ENCODE data around the gene ANGPT4. TPM values are rescaled to one million over a fixed set of nuclear protein-coding genes. Genes with fewer than 3 reads are reported as not detected.

ANGPT4 gene
- total RNA-seq, 1 donor from 2014 or later = 0.06 TPM

GRCh38 chr20:925516-925915 is 9.4 kb upstream of the ANGPT4 start:
- Histone ChIP-seq H3K4me1 (no peaks in the 10 kb centered on the region), H4K20me1 (ENCODE audit: low read depth) (no peaks in the 10 kb centered on the region), H3K4me2 (no peak overlapping the region), H3K27me3 (no peaks in the 10 kb centered on the region), H3K4me3 (no peak overlapping the region), H3K9ac (no peak overlapping the region), H3K79me2 (ENCODE audit: low read depth) (no peaks in the 10 kb centered on the region), H3F3A (ENCODE audit: low read depth) (no peaks in the 10 kb centered on the region), H3K9me3 (ENCODE audit: low read depth) (peaks cover under 1% of the 10 kb centered on the region), H3K36me3 (no peaks in the 10 kb centered on the region), H2AFZ (replicated peaks) (no peak overlapping the region), H3K27ac (no peak overlapping the region)
- no peak for DNase-seq (ENCODE audit: low spot score)
- no peak overlapping the region for H3K4me3 Mint-ChIP-seq
- TF ChIP-seq CTCF (IDR thresholded peaks at IDR 0.05) (no peak), EZH2 (IDR thresholded peaks at IDR 0.05) (no peak), EZH2phosphoT487 (IDR thresholded peaks at IDR 0.05) (no peak)
- peaks cover 9% of the 10 kb centered on the region for H3K27me3 Mint-ChIP-seq (ENCODE audit: insufficient read depth, low read depth)
- no peaks in the 10 kb centered on the region for H3K36me3 Mint-ChIP-seq
- no peak overlapping the region for H3K27ac Mint-ChIP-seq
- H3K4me1 Mint-ChIP-seq = no peaks in the 10 kb centered on the region
- H3K9me3 Mint-ChIP-seq = peaks cover 2% of the 10 kb centered on the region

GRCh38 chr20:924639-925038 is 8.5 kb upstream of the ANGPT4 start:
- no peak for TF ChIP-seq CTCF (IDR thresholded peaks at IDR 0.05)
- no peak for TF ChIP-seq EZH2 (IDR thresholded peaks at IDR 0.05)
- TF ChIP-seq EZH2phosphoT487 (IDR thresholded peaks at IDR 0.05) = no peak

GRCh38 chr20:922781-923180 is 6.6 kb upstream of the ANGPT4 start:
- no peak overlapping the region for H3K27ac ChIP-seq
- H3K36me3 ChIP-seq = no peaks in the 10 kb centered on the region
- Mint-ChIP-seq H3K27ac (no peak overlapping the region), H3K4me3 (no peak overlapping the region), H3K27me3 (ENCODE audit: insufficient read depth, low read depth) (peaks cover 9% of the 10 kb centered on the region), H3K36me3 (no peaks in the 10 kb centered on the region), H3K9me3 (no peaks in the 10 kb centered on the region), H3K4me1 (no peaks in the 10 kb centered on the region)
- H3K4me2 ChIP-seq = no peak overlapping the region
- H3K9ac ChIP-seq = no peak overlapping the region
- H3K4me1 ChIP-seq = no peaks in the 10 kb centered on the region
- no peaks in the 10 kb centered on the region for H3K79me2 ChIP-seq (ENCODE audit: low read depth)
- DNase-seq (ENCODE audit: low spot score) = no peak
- H3F3A ChIP-seq (ENCODE audit: low read depth) = no peaks in the 10 kb centered on the region
- H3K27me3 ChIP-seq = no peaks in the 10 kb centered on the region
- H3K9me3 ChIP-seq (ENCODE audit: low read depth) = no peaks in the 10 kb centered on the region
- no peak overlapping the region for H2AFZ ChIP-seq (replicated peaks)
- H4K20me1 ChIP-seq (ENCODE audit: low read depth) = no peaks in the 10 kb centered on the region
- TF ChIP-seq CTCF (IDR thresholded peaks at IDR 0.05) = no peak
- TF ChIP-seq EZH2 (IDR thresholded peaks at IDR 0.05) = no peak
- TF ChIP-seq EZH2phosphoT487 (IDR thresholded peaks at IDR 0.05) = no peak
- no peak overlapping the region for H3K4me3 ChIP-seq

More at GRCh38 chr20:924639-925038, 8.5 kb upstream of the ANGPT4 start:
- no peaks in the 10 kb centered on the region for H3K9me3 ChIP-seq (ENCODE audit: low read depth)
- Mint-ChIP-seq H3K4me1 (no peaks in the 10 kb centered on the region), H3K27me3 (ENCODE audit: insufficient read depth, low read depth) (peaks cover 9% of the 10 kb centered on the region), H3K9me3 (no peaks in the 10 kb centered on the region), H3K36me3 (no peaks in the 10 kb centered on the region), H3K27ac (no peak overlapping the region), H3K4me3 (no peak overlapping the region)
- H3F3A ChIP-seq (ENCODE audit: low read depth) = no peaks in the 10 kb centered on the region
- H3K9ac ChIP-seq = no peak overlapping the region
- no peaks in the 10 kb centered on the region for H4K20me1 ChIP-seq (ENCODE audit: low read depth)
- H3K27ac ChIP-seq = no peak overlapping the region
- no peaks in the 10 kb centered on the region for H3K4me1 ChIP-seq
- no peak for DNase-seq (ENCODE audit: low spot score)
- no peak overlapping the region for H3K4me2 ChIP-seq
- no peak overlapping the region for H3K4me3 ChIP-seq
- H2AFZ ChIP-seq (replicated peaks) = no peak overlapping the region
- no peaks in the 10 kb centered on the region for H3K27me3 ChIP-seq
- H3K79me2 ChIP-seq (ENCODE audit: low read depth) = no peaks in the 10 kb centered on the region
- H3K36me3 ChIP-seq = no peaks in the 10 kb centered on the region

Data from neural progenitor cell (in vitro differentiated cells).